ENCODE data around the gene CRABP1.

DNA sequence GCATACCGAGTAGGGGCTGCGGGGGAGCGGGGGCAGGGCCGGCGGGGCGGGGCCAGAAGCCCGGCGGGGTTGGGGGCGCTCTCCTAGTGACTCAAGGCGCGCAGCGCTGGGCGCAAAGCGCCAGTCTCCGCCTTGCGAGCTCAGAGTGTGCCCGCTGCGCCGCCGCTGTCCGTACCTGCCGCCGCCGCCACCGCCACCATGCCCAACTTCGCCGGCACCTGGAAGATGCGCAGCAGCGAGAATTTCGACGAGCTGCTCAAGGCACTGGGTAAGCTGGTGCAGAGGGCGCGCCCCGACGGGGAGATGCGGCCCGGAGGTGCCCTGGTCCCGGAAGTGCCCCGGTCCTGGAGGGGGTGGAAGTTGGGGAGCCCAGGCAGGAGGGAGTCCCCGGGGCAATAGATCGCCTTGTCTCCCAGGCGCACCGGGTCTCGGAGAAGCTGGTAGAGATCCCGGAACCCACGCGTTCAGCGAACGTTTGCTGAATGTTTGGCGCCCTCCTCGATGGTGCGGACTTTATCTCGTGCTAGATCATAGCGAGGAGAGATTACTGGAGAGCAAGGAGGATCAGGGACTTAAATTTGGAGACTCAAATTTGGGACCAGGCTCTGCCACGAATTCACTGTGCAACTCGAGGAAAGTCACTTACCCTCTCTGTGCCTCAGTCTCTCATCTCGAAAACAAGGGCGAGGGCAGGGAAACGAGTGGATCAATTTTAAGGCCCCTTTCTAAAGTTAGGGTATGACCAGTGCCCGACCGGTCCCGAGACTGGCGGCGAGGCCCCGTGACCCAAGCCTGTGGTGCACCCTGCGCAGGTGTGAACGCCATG lies at the start of gene CRABP1:
- TF ChIP-seq CTCF (IDR thresholded peaks at IDR 0.05) (no peak), POLR2A (IDR thresholded peaks at IDR 0.05) (no peak)

Data from right lobe of liver (tissue), 4 donors.